GM18861 (cell line): ENCODE results near the gene AKR1B1.

ENCODE experiments used
- ATAC-seq: cut with Tn5 transposase; IDR thresholded peaks from one replicate; pipeline ENCODE4 v1.9.1; 2021; ENCODE audit not compliant: unreplicated experiment

The AKR1B1 gene

DNA sequence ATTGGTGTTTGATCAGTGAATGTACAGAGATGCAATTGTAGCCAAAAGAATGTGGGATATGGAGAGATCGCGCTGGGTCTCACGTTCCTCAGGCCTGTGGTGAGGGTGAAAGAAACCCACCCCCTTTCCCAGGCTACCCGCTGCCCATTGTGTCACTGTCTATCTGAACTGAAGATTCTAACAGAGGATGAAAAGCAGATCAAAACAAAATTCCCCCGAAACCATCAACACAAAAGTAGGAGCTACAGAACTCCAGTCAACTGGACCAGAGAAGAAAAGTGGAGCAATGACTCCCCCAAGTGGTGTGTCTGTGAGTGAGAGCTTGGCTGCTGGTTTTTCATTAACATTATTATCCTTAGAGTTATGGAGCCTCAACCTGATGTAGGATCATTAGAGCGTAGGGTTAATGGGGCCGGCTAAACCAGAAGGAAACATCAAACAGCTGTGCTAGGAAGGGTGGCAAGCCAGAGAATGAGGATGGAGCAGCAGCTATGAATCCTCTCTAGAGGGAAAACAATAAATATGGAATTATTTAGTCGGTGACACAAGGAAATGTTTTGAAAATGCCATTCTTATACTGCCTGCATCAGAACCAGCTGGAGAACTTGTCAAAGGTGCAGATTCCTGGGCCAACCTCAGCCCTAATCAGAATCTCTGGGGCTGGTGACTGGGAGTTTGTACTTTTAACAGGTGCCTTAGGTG, 38.3 kb downstream of the AKR1B1 start:
- ATAC-seq: no peak

DNA sequence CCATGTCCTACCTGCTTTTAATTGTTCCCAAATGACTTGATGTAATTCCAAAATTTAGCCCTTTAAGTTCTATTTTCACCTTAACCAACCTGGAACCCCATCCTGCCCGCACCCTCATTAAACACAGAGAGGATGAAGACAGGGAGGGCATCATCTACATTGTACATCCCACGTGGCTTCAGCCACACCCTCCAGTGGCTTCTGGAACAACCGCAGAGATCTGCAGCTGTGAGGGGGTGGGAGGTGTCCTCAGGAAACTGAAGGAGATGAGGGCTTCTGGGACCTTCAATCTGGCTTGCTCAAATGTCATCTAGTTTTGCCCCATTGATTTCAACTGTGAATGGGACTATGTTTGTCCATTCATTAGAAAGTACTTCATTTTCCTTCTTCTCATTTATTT, 39.0 kb downstream of the AKR1B1 start:
- ATAC-seq: no peak

DNA sequence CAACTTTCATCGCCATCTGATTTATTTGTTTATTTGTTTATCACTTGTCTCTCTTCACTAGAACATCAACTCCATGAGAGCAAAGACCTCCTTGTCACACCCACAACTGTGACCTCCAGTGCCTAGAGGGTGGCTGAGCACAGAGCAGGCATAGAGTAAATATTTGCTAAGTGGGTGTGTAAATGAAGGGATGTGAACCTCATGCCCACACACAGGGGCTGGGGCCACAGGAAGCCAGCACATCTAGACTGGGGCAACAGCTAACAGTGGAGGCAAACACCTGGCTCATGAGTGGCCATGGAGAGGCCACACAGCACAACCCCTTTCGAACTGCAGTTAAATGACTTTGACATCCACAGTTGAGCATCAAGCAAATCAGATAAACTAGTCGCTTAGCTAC, 39.8 kb downstream of the AKR1B1 start:
- no peak for ATAC-seq

DNA sequence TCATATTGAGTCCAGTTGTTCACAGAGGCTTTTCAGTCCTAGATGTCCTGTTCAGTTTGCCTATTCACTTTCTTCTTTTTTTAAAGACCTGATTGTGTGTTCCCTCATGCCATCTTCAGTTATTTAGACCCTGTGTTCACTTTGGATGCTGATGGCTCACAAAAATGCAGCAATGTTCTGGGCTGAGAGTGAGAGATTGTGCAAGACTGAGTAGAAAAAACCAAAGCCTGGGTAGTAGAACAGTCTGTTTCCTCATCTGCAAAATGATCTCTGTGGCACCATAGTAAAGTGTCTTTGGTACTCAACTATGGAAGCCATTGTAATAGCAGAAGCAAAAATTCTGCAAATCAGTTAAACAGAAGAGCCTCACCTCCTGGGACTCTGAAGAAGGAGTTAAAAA, 43.2 kb downstream of the AKR1B1 start:
- no peak for ATAC-seq

DNA sequence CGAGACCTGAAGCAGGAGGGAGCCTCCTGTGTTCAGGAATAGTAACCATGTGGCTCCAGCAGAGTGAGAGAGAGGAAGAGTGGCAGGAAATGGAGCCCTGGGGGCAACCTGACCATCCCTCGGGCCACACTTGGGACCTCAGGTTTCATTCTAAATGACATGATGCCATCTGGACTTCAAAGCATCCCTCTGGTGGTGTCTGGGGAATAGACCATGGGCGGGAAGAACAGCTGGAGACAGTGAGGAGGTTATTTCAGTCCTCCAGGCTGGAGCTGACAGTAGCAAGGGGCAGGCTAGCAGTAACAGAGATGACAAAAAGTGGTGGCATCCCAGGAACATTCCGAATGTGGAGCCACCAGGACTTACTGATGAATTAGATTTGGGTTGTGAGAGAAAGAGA, 44.8 kb downstream of the AKR1B1 start:
- ATAC-seq: no peak

DNA sequence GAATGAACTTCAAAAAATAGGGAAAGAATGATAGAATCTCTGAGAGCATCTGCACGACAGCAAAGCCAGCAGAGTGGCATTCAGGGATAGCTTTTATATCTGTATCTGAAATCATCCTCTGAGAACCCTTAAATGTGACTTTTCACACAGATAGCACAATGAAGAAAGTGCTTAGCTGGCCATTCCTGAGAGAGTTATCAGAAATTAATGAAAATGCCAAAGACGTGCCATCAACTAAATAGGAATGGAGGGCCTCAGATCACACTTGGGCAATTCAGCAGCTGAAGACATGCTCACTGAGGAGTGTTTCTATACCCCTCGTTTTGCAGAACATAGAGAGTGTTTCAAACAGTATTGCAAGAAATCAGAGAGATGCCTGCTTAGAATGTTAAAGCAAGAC, 51.6 kb downstream of the AKR1B1 start:
- no peak for ATAC-seq

DNA sequence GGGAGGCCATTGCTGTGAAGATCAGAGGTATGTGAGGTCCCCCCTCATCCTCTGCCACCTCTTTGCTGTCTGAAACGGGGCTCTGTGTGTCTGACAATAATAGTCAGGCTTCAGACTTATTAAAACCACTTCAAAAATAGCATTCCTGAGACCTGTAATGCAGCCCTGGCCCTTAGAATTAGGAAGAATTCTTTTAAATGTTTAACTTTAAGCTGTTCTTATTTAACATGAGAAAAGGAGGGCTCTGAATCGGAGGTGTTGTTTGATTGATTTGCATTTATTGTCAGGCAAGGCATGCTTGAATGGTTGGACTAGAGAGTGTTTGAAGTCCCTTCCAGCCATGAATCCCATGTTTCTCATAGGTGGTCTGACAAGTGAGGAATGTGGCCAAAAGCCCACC, 52.5 kb downstream of the AKR1B1 start:
- ATAC-seq: no peak

DNA sequence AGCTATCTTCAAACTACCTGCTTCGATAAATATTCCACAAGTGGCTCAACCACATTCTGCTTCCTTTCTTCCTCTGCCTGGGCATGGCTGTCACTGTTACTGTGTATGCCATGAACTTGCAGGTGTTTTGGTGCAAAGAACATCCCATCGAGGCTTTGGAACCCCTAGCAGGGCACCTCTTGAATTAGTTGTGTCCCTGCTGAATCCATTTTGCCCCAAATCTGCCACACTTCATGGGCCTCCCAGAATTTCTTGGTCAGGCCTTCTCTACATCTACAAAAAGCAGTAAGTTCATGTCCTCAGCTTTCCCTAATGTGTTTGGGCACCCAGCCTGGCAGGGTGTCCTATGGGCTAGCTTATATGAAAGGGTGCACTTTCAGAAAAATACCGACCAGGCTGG, 53.6 kb downstream of the AKR1B1 start:
- ATAC-seq: no peak

DNA sequence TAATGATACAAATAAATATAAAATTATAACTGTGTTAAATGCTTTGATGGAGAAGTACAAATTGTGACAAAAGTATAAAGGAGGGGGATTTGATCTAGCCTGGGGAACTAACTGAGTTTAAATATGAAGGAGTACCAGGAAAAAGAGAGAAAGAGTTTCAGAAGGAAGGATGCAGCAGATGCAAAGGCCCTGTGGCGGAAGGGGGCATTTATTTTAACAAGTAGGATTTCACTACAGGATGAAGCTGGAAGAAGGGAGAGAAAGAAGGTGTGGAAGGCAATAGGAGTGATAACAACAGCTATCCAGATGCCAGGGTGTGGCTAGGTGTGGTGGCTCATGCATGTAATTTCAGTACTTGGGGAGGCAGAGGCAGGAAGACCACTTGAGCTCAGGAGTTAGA, 55.8 kb downstream of the AKR1B1 start:
- no peak for ATAC-seq

DNA sequence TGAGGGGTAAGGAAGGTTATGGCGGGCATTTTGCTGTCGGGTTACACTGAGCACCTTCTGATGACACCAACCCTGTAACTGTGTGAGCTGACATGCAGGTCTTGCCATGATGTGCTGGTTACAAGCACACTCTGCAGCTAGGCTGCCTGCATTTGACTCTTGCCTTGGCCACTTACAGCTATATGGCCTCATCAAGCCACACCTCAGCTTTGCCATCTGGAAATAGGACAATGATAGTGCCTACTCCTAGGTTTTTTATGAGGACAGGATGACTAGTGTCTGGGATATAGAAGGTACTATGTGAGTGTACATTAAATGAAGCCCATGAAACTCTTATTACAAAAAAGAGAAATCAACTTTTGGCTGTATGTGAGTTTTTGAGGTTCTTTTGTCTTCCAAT, 58.0 kb downstream of the AKR1B1 start:
- ATAC-seq: no peak

DNA sequence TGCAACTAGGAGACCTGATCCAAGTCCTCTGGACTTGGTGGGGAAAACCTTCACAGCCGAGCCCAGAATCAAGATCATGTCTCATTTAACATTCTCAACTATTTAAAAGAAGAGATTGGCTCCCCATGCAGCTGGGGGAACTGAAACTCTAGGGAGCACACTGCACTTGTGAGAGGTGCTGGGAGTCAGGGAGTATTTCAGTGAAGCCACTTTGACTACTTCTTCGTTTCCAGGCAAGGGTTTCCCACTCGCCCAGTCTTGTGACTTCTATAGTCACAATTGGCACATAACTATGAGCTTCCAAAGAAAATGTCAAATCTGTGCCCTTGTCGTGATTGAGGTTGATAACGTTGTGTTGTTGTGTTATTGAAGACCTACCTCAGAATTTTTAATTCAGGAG, 62.9 kb downstream of the AKR1B1 start:
- no peak for ATAC-seq

DNA sequence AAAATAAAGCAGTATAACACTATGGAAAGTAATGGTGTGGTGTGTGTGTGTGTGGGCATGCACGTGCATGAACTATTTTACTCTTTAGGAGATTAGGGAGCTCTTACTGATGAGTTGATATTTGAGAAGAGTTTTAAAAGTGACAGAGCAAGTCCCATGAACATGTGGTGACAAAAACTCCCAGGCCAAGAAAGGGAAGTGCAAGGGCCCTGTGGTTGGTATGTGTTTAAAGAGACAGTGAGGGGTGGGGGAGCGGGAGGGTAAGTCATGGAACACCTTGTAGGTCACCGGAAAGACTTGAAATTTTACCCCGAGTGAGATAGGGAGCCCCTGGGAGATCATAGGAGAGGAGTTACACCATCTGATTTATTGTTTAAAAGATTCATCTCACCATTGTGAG, 63.3 kb downstream of the AKR1B1 start:
- no peak for ATAC-seq

DNA sequence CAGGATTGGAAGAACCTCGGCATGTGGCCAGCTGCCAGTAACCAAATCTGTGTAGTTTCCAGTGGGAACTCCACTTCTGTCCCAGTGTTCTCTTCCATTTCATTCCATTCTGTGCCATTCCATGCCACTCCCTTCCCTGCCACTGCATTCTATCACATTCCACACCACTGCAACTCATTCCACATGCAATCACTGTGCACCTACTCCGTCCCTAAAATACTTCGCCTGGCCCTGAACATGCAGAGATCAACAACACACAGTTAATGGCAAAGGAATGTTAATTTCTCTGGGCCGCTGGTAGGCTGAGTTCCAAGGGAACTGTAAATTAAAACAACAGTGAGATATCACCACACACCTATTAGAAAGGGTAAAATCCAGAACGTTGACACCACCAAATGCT, 64.8 kb downstream of the AKR1B1 start:
- ATAC-seq: no peak
